ENCODE data around the gene UNC5C.

Gene UNC5C

GRCh38 chr4:95129821-95130311 is 418.9 kb downstream of the UNC5C start:
- no peak for DNase-seq (ENCODE audit: low spot score)
- in situ Hi-C loops (cut with MboI; ENCODE audit: low pct_unique_long_range_greater_than_20kb, low sequenced_read_pairs, unreplicated experiment): no loop called here
- no peak for TF ChIP-seq CTCF (IDR thresholded peaks at IDR 0.05; ENCODE audit: extremely low read depth, insufficient read depth, missing control alignments)

GRCh38 chr4:95129031-95129430 is 419.7 kb downstream of the UNC5C start:
- DNase-seq (ENCODE audit: low spot score): no peak
- TF ChIP-seq CTCF (IDR thresholded peaks at IDR 0.05; ENCODE audit: extremely low read depth, insufficient read depth, missing control alignments): no peak
- in situ Hi-C loops (cut with MboI; ENCODE audit: low pct_unique_long_range_greater_than_20kb, low sequenced_read_pairs, unreplicated experiment): no loop called here

DNA sequence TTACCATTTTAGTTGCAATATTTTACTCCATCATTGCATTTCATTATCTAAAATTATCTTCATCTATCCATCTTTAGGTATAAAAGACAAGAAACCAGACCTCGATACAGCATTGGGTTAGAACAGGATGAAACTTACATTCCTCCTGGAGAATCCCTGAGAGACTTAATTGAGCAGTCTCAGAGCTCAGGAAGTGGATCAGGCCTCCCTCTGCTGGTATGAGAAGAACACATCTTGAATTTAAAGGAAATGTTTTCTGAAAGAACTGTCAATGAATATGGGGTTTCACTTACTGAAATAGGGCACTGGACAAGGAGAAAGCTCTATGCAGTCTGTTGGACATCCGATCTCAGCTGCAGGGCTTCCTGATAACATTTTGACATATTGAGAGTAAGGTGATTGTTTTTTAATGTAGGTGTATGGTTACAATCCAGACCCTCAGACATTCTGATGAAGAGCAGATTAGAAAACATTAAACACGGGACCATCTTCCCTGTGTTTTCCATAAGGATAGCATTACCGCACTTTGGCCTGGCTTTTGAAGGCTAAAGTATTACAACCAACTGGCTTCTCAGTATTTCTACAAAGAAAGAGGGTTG is 423.8 kb downstream of the UNC5C start:
- in situ Hi-C loops (cut with MboI; ENCODE audit: low pct_unique_long_range_greater_than_20kb, low sequenced_read_pairs, unreplicated experiment): no loop called here
- TF ChIP-seq CTCF (IDR thresholded peaks at IDR 0.05; ENCODE audit: extremely low read depth, insufficient read depth, missing control alignments): peak; percentile 24
- no peak for DNase-seq (ENCODE audit: low spot score)

DNA sequence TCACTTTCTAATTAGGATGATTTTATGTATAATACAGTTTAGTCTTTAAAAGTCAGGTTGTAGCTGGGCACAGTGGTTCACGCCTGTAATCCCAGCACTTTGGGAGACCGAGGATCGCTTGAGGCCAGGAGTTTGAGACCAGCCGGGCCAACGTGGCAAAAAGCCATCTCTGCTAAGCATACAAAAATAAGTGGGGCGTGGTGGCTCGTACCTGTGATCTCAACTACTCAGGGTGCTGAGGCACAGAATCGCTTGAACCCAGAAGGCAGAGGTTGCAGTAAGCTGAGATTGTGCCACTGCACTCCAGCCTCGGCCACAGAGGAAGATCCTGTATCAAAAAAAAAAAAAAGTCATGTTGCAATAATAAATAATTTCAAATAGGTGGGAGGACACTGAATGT is 426.8 kb downstream of the UNC5C start:
- in situ Hi-C loops (cut with MboI; ENCODE audit: low pct_unique_long_range_greater_than_20kb, low sequenced_read_pairs, unreplicated experiment): no loop called here
- no peak for TF ChIP-seq CTCF (IDR thresholded peaks at IDR 0.05; ENCODE audit: extremely low read depth, insufficient read depth, missing control alignments)
- no peak for DNase-seq (ENCODE audit: low spot score)

DNA sequence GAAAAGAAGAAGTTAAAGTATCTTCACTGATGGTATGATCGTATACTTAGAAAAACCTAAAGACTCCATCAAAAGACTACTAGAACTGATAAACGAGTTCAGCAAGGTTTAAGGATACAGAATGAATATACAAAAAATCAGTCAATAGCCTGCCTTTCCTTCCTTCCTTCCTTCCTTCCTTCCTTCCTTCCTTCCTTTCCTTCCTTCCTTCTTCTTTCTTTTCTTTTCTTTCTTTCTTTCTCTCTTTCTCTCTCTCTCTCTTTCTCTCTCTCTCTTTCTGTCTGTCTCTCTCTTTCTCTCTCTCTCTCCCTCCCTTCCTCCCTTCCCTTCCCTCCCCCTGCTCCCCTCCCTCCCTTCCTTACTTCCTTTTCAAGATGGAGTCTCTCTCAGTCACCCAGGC is 428.3 kb downstream of the UNC5C start:
- in situ Hi-C loops (cut with MboI; ENCODE audit: low pct_unique_long_range_greater_than_20kb, low sequenced_read_pairs, unreplicated experiment): no loop called here
- TF ChIP-seq CTCF (IDR thresholded peaks at IDR 0.05; ENCODE audit: extremely low read depth, insufficient read depth, missing control alignments): no peak

GRCh38 chr4:95118497-95118896 is 430.3 kb downstream of the UNC5C start:
- DNase-seq (ENCODE audit: low spot score): no peak
- in situ Hi-C loops (cut with MboI; ENCODE audit: low pct_unique_long_range_greater_than_20kb, low sequenced_read_pairs, unreplicated experiment): no loop called here
- TF ChIP-seq CTCF (IDR thresholded peaks at IDR 0.05; ENCODE audit: extremely low read depth, insufficient read depth, missing control alignments): no peak

More for the DNA sequence above, 428.3 kb downstream of the UNC5C start:
- no peak for DNase-seq (ENCODE audit: low spot score)

All from GM13977 (cell line).